OCI-LY3 (cell line): ENCODE data around the gene CEP85L.

Experiments
- CTCF ChIP-seq: fragments of 200-600, 300-600 bp; sonication (generic); IDR thresholded peaks from 2 replicates; pipeline ENCODE4 v1.5.1; 2014; ENCODE audit warnings: antibody characterized with exemption, low read length, low read depth
- EZH2phosphoT487 ChIP-seq: fragments of 200-600 bp; shearing (Covaris generic); IDR thresholded peaks from 2 replicates; pipeline ENCODE4 v1.6.1; 2018; ENCODE audit warnings: antibody characterized with exemption, mixed run types, low read depth

- TF ChIP-seq CTCF = no peak
- TF ChIP-seq EZH2phosphoT487 = no peak
Measured at GRCh38 chr6:118488631-118489030, 162.8 kb downstream of the CEP85L start.
